Astrocyte of the hippocampus (primary cell): ENCODE data around the gene ST8SIA2.
"Not testable (repeated sequence)": the region's sequence is repeated elsewhere in the genome, so short reads cannot be mapped to it uniquely, and the experiment has no call there.

ENCODE experiments used
- DNase-seq: peaks from one replicate; pipeline ENCODE4 v3.0.0; 2011; ENCODE audit warnings: low read depth, low spot score

Gene ST8SIA2

GRCh38 chr15:92438471-92438870 lies 44.8 kb downstream of the ST8SIA2 start:
- no peak for DNase-seq

DNA sequence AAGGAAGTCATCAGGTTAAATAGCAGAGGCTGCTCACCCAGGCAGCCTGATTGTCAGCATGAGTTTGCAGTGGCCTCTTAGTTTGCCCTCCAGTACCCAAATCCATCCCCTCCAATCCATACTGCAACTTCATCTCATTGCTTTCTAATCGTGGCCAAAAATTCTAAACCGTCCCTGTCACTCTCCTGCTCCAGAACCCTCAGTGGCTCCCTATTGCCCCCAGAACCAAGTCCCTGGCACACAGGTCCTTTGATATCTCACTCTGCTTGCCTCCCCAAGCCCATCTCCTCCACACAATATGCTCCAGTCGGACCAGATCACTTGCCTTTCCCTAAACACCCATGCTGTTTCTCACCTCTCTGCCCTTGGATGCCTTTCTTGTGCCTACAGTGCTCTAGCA lies 49.7 kb downstream of the ST8SIA2 start:
- no peak for DNase-seq

- no peak for DNase-seq
Observed at GRCh38 chr15:92444631-92445030, 51.0 kb downstream of the ST8SIA2 start.

GRCh38 chr15:92448370-92448769 lies 54.7 kb downstream of the ST8SIA2 start:
- DNase-seq, result no peak

GRCh38 chr15:92449476-92449875 lies 55.8 kb downstream of the ST8SIA2 start:
- DNase-seq, result peak; percentile 74

GRCh38 chr15:92451225-92451825 lies 57.6 kb downstream of the ST8SIA2 start:
- DNase-seq, result peak; percentile 93

GRCh38 chr15:92452143-92452542 lies 58.5 kb downstream of the ST8SIA2 start:
- DNase-seq, result no peak

DNA sequence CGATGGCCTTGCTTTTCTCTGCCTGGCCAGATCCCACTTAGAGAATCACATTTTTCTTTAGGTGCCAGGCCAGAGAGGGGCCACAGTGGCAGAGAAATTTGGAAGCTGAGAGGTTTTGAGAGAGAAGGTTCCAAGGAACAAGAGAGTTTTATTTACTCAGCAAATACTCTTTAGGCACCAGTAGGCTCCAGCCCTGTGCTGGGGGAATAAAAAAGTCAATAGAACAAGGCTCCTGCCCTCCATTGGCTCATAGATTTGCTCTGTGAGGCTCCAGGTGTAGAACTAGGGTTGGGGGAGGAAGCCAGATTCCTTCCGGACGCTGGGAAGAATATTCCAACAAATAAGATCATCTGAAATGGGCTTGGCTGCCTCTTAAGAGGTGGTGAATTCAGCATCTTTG lies 59.9 kb downstream of the ST8SIA2 start:
- DNase-seq, result no peak

- no peak for DNase-seq
Observed at GRCh38 chr15:92454555-92455105, 60.9 kb downstream of the ST8SIA2 start.

DNA sequence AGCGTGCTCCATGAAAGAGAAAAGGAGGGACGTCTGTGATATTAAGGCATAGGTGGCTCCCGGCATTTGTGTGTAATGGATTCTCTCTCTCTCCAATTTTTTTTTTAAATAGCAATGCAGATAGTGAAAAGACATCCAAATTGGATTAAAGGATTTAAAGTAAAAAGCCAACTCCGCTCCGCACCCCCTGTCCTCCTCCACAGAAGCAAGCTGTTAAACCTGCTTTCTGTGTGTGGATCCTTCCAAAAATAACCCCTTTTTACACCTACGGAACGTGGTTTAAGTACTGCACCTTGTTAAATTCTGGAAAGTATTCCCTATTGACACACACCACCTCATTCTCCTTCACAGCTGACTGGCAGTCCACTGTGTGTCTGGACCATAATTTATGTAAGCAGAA lies 61.6 kb downstream of the ST8SIA2 start:
- DNase-seq, result no peak

DNA sequence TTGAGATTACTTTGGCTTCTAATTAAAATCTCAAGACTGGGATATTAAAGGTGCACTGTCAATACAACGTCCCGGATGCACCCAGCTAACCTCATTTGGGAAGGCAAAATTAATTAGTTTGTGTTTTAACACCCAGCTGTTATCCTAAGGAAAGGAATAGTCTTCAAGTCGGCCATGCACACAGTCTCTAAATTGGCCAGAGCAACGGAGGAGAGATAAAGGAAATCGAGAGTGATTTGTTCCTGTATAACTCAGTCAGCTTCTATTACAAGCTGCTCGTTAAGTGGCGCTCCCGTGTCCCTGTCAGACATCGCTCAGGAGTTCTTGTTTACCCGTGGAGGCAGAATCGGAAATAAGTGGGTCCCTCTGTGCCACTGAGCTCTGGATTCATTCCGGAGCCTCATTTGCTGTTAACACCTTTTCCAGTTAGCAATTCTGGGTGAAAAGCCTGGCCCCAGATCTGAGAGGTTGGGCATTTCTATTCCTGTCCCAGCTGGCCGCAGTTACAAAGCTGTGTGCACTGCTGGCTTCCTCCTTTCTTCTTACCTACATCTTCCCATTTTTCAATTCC lies 63.9 kb downstream of the ST8SIA2 start:
- DNase-seq, result no peak

- DNase-seq, result no peak
Observed at GRCh38 chr15:92460023-92460422, 66.3 kb downstream of the ST8SIA2 start.

DNA sequence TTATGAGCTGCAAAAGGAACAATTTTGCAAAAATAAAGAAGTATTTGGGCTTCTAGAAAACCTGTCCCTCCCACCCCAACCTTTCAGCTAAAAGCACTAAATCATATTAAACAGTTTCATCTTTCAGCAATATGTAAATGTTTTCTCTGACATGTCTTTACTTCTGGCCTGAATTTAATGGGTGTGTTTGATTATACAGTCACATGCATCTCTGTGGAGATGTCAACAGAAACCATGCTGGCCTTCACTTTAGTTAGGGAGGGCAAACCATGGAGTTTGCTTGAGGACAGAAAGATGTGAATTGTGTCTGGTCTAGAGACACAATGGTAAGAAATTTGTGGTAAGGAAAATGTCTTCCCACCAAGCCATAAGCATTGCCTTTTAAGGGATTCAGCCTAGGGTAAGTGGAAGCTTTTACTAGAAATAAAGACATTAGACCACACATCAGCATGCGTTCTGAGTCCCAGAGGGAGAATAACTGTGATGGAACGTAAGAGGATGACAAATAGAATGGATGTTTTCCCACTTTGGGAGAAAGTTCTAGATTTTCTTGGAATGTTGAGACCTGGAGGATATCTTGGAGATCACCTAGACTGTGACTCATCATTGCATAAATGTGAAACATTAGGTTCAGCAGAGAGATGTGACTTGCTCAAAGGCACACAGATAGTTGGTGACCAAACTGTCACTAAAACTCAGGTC lies 68.9 kb downstream of the ST8SIA2 start:
- no peak for DNase-seq

DNA sequence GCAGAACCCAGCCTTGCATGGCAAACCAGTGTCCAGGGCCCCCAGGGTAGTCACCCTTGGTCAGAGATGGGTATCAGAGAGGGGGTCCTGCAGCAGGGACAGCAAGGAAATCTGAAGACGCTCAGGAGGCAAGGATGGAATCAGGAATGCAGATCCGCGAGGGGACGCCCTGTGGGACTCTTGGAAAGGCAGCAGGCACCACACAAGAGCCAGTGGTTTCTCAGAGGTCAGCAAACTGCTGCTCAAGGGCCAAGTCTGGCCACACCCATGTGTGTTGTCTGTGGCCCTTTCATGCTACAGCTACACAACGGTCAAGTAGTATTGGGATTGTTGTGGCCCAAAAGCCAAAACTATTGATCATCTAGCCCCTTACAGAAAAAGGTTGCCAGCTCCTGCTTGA lies 69.7 kb downstream of the ST8SIA2 start:
- DNase-seq, result no peak

- DNase-seq, result peak; percentile 63
Observed at GRCh38 chr15:92463826-92464225, 70.1 kb downstream of the ST8SIA2 start.

DNA sequence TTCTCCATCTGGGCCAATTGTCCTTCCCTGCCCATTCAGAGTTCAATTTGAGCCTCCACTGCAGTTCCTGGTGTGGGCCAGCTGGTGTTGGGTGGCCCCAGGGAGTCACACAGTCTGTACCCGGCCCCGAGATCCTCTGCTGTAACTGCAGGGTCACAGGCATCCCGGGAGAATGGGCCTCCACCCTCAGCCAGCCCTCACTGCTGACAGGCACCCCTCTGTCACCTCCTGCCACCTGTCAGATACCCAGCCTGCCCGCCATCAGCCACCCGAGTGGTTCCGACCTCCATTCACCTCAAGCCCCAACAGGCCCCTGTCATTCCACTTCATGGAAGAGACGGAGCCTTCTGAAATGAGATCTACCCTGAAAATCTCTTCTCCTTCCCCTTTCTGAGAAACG lies 73.2 kb downstream of the ST8SIA2 start:
- no peak for DNase-seq

DNA sequence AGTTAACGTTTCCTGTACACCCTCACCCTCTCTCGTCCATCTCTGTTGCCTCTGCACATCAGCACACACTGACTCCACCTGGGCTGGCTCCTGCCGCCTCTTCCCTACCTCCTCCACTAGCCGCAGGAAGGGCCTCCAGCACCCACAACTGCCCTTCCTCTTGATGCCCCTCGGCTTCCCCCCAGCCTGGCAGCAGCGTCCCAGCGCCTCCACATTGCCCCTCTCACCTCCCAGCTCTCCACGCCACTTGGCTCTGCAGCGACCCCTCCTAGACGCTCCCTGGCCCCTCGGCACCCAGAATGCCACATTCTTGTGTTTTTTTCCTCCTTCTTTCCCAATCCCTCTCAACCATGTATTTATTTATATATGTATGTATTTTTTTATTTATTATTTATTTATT lies 73.6 kb downstream of the ST8SIA2 start:
- DNase-seq, result no peak

DNA sequence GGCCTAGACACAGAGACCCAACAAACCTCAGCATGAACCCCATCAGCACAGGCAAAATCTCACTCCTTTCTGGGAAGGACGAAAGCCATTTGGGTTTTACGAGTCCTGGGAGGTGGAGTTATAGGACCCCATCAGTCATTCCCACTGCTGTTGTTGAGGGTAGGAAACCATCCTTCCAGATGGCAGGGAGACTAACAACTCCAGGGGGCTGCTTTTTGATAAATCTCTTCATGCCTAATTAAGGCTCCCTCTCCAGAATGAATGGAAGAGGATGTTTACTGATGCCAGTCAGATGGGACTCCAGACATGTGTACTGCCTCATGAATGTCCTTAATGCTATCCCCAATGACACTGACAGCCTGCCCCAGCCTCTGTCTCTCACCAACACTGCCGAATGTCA lies 75.3 kb downstream of the ST8SIA2 start:
- DNase-seq, result no peak

GRCh38 chr15:92471288-92471687 lies 77.6 kb downstream of the ST8SIA2 start:
- no peak for DNase-seq

GRCh38 chr15:92473756-92474155 lies 80.1 kb downstream of the ST8SIA2 start:
- no peak for DNase-seq

DNA sequence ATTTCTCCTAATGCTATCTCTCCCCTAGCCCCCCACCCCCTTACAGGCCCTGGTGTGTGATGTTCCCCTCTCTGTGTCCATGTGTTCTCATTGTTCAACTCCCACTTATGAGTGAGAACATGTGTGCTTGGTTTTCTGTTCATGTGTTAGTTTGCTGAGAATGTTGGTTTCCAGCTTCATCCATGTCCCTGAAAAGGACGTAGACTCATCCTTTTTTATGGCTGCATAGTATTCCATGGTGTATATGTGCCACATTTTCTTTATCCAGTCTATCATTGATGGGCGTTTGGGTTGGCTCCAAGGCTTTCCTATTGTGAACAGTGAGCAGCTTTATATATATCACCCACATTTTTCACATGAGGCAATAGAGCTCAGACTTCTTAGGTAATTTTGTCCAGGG lies 86.0 kb downstream of the ST8SIA2 start:
- DNase-seq, result not testable (repeated sequence)

DNA sequence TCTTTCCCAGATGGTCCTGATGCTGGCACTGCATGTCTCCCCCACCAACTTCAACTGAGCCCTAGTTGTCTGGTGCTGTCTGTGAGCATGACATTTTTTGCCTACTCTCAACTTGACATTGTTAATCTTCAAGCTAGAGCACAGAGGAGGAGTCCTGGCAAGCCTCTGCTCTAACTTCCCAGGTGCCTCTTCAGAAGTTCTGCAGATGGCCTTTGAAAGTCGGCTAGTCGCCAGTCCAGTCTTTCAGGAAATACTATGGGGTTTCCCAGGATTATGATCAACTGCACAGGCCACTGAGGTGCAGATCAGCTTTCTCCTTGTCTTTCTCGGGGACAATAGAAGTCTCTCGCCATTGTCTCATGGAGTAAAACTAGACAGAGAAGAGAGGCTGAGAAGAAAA lies 86.7 kb downstream of the ST8SIA2 start:
- DNase-seq, result no peak

DNA sequence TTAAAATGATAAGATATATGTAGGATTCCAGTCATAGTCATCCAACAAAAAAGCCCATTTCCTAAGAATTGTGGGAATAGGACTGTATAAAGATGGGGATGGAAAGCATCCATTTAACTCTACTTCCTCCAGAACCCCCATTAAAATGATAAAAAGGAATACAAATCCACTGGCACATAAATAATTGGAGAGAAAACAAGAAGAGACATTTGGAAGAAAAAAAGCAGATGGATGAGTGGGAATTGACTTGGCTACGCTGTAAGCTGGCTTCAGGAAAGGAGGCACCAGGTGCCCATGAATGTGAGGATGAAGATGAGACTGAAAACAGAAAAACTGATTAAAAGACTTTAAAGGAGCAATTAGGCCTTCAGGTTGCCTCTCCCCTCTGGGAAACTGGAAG lies 91.8 kb downstream of the ST8SIA2 start:
- DNase-seq, result no peak
